AG20443 (cell line): ENCODE results near the gene KYAT1.

Experiments
- DNase-seq: peaks from one replicate; pipeline ENCODE4 v3.0.0; 2012; ENCODE audit warnings: low spot score, mixed read lengths

The KYAT1 gene

DNA sequence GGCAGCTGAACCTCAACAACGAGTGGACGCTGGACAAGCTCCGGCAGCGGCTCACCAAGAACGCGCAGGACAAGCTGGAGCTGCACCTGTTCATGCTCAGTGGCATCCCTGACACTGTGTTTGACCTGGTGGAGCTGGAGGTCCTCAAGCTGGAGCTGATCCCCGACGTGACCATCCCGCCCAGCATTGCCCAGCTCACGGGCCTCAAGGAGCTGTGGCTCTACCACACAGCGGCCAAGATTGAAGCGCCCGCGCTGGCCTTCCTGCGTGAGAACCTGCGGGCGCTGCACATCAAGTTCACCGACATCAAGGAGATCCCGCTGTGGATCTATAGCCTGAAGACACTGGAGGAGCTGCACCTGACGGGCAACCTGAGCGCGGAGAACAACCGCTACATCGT is 26.6 kb upstream of the KYAT1 start:
- no peak for DNase-seq

DNA sequence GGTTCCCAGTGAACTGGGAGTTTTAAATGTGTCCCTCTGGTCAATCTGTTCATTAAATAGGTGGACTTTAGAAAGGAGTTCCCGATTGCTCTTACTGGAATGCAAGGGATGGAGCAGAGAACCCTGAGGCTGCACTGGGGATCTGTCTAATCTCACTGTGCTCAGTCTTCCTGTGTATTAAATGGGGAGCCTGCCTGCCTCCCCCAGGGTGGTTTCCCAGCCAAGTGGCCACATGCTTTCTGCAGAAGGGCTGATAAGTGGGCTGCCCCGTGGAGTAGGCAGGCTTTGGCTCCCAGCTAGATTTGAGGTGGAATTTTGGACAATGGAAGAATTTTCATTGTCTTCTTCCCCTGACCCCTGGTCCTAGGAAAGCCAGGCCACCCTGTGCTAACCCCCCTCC is 25.0 kb upstream of the KYAT1 start:
- DNase-seq: no peak

DNA sequence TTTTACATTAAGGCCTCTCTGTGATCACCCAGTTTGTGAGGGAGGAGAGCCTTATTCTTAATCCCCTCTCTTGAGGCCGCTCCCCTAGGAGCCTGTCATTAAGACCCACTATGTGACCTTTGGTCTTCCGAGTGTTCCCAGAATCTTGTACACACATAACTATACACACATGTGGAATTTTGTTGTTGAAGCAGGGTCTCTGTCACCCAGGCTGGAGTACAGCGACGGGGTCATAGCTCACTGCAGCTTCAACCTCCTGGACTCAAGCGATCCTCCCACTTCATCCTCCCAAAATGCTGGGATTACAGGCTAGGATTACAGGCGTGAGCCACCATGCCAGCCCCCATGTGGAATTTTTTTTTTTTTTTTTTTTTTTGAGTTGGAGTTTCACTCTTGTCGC is 24.2 kb upstream of the KYAT1 start:
- no peak for DNase-seq

DNA sequence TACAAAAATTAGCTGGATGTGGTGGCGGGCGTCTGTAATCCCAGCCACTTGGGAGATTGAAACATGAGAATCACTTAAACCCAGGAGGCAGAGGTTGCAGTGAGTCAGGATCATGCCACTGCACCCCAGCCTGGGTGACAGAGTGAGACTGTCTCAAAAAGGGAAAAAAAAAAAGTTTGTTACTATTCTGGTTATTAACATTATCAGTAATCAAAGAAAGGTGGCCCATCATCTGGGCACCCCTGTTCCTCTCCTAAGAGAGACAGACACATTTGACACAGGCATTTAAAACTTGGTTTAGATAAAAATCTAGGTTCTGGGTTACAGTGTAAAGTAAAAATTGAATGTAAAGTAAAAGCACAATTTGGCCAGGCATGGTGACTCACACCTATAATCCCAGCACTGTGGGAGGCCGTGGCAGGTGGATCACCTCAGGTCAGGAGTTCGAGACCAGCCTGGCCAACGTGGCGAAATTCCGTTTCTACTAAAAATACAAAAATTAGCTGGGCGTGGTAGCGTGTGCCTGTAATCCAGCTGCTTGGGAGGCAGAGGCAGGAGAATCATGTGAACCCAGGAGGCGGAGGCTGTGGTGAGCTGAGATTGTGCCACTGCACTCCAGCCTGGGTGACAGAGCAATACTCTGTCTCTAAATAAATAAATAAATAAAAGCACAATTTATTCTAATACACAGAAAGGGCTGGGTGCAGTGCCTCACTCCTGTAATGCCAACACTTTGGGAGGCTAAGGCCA is 22.3 kb upstream of the KYAT1 start:
- no peak for DNase-seq

DNA sequence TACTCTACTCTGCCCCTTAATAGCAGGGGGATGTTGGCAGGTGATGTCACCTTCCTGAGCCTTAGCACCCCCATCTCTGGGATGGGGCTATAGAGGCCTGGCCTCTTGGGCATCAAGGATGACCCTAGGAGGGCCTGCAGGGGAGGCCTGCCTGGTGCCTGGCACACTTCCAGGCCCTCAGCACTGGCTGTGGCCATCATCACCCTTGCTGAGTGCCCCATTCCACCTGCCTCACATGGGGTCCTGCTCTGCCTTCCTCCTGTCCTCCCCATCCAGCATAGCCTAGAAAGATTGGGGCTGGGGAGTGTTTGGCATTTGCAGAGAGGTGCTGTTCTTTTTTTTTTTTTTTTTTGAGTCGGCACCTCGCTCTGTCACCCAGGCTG is 21.3 kb upstream of the KYAT1 start:
- no peak for DNase-seq

DNA sequence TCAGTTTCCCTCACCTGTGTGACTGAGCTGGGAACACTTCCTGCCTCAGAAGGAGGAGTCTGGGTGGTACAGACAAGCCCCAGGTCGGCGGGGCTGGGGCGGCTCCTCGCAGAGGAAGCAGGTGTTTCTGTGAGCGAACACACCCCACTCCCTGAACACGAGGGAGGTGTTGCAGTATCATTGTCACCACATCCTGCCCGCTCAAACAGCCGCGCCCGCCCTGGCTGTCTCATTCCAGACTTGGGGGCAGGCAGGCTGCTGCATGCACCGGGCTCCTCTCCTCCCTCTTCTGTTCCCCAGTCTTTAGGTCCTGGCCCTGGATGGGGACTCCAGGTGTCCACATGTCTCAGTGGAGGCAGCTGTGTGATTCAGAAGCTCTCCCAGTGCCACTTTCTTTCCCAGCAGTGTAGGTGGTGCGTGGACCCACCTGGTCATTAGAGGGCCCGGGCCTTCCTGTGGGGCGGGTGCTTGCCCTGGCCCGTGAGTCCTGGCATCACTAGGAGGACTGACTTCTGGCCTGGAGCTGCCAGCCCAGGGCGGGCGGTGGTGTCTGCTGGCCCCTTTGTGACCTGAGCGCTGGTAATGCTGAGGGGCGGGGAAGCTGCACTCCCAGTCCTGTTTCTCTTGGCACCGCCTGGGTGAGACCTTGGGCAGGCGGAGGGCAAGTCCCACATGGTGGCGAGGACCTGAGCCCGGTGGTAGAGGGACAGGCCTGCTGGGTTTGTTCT is 20.8 kb upstream of the KYAT1 start:
- DNase-seq: no peak

DNA sequence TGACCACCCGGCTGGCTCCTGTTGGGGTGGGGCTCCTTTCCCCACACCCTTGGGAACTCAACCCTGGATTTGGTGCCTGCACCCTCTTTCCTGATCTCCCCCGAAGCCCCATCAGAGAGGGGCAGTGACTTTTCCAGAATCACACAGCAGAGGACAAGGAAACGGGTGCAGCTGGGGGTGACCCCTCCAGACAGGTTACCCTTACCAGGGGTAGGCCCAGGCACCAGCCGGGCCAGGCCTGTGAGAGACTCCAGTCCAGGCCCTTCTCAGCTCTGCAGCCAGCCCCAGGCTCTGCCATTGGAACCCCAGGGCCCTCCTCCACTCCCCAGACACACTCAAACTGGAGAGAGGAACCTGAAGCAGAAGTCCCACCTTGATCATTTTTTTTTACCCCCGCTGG is 20.1 kb upstream of the KYAT1 start:
- no peak for DNase-seq

DNA sequence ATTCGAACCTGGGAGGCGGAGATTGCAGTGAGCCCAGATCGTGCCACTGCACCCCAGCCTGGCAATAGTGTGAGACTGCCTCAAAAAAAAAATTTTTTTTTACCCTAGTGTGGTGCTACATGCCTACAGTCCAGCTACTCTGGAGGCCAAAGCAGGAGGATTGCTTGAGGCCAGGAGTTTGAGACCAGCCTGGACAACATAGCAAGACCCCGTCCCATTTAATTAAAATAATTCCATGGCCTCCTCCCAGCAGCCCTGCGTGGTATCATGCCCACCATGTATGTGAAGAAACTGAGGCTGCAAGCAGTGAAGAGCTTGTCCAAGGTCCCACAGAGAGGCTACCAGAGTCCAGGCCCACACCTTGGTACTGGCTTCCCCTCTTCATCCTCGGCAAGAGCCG is 19.6 kb upstream of the KYAT1 start:
- DNase-seq: no peak

DNA sequence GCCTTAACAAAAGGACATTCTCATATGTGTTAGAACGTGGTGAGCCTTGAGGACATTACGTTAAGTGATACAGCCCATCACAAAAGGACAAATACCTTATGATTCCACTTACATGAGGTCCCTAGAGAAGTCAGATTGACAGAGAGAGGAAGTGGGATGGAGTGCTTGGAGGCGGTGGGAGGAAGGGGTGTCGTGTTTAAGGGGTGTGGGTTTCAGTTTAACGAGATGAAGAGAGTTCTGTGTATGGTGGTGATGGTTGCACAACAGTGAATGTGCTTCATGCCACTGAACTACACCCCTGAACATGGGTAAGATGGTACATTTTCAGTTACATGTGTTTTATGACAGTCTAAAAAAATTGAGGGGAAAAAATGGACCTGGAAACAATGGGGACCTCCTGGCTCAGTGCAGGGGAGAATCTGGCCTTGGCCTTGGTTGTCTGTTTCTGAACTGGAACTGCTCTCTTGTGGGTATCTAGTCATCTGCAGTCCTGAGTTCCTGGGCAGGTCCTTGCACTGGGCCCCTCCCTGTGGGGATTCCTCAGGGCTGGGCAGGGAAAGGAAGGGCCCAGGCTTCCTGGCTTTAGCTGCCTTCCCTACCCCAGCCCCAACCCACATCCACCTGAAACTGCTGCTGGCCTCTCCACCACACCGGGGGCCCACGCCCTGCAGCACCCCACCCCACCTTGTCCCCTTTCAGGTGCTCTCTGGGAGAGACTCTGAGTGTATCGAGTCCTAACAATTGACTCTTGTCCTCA is 18.0 kb upstream of the KYAT1 start:
- DNase-seq: no peak

DNA sequence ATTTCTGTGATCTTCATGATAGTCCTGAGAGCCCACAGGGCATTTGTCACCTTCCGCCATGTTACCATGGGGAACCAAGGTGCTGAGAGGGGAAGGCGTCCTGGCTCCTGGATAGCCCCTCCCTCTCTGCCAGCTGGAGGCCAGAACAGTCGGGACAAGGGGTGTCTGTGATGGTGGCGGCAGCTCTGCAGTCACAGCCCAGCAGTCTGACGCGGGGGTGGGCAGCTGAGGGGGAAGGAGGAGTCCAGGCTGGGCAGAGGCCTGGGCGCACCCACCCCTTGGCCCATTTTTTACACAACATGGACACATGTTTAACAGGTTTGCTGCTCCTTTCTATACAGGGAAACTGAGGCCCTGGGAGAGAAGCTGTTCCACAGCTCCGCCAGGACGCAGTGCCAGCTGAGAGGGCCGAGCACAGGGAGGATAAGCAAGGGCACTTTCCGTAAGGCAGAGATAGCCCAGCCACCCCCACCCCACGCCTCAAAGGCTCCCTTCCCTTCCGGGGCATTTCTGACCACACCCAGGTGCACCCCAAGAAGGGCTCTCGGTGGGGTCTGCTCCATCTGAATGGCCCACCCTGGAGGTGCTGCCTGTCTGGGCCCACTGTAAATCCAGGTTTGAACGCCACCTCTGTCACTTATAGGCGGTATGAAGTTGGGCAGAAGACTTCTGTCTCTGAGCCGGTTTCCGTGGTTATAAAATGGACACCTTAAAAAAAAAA is 17.3 kb upstream of the KYAT1 start:
- no peak for DNase-seq

DNA sequence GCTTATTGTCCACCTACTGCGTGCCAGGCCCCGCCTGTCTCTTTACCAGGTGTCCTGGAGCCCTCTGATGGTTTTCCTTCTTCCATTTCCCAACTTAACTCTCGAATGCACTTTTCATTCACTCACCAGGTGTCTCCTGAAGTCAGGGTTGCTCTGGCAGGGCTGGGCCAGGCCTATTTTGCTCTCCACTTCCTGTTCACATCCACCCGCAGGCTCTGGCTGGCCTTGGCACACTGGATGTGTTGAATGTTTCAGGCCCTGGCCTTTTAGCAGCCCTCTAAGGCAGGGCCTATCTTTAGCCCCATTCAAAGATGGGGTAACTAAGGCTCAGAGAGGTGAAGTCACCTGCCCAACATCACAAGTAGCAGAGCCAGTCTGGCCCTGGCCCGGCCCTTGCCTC is 16.6 kb upstream of the KYAT1 start:
- no peak for DNase-seq

DNA sequence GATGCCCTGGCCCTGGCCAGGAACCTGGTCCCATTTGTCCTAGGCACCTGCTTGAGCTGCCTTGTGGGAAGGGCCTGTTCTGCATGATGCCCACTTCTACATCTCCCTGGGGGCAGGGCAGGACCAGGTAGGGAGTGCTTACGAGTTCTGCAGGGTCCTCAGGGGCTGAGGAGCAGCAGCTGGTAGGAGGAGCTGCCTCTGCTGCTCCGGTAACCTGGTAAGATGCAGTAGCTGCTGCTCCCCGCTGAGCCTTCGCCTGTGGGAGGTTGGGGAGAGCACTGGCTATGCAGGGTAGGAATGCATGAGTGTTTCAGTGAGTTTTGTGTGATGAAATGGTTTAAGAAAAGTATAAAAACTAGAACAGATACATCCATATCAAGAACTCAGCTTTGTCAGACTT is 13.8 kb upstream of the KYAT1 start:
- no peak for DNase-seq

DNA sequence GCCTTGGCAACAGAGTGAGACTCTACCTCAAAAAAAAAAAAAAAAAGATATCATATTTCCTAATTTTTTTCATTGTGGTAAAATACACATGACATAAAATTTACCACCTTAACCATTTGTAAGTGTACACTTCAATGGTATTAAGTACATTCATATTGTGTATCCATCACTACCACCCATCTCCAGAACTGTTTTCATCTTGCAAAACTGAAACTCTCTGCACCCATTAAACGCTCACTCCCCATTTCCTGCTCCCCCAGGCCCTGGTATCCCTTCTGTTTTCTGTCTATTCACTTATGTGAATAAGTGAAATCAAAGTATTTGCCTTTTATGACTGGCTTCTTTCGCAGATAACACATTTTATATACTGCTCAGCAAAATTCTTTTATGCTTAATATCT is 13.0 kb upstream of the KYAT1 start:
- no peak for DNase-seq

DNA sequence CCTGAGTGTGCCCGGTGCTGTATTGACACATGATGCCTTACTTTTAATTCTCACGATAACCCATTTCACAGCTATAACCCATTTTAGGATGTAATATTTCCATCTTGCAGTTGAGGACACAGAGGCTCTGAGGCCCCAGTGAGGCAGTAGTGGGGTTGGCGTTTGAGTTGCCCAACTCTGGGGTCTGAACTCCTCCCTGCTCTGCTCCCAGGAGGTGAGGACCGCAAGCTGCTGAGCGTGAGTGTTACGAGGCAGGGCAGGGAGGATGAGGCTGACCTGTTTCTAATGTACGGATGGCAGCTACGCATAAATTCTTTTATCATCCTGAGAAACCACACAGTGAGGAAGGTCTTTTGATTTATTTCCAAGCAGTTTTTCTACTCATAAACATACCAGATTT is 11.6 kb upstream of the KYAT1 start:
- no peak for DNase-seq

DNA sequence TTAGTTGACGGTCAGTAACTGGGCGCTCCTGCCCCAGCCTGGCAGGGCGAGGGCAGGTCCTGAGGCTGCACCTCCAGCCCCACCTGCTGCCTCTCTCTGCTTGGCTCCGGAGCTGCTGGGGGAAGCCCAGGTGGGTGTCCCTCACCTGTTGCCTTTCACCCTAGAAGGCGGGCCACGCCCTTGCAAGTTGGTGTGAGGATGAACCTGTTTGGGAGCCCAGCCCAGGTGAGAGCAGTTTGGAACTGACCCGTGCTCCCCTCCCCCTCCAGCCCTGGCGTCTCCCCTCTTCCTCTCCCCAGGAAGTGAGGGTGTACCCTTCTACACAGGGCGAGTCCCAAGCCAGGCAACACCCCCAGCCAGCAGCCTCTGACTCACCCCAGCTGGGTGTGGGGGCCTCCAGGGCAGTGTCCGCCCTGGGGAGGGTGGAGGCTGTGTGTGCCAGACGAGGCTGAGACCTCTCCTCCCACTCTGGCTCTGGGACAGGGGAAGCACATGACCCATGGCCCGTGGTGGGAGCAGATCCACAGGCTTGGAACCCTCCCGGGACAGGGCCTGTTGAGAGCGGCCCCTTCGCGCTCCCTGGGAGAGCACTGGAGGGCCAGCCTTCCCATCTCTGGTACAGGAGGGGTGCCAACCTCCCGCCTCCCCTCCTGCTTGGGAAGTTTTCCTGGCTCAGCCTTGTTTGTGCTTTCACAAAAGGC is 10.6 kb upstream of the KYAT1 start:
- peak; percentile 96 for DNase-seq

DNA sequence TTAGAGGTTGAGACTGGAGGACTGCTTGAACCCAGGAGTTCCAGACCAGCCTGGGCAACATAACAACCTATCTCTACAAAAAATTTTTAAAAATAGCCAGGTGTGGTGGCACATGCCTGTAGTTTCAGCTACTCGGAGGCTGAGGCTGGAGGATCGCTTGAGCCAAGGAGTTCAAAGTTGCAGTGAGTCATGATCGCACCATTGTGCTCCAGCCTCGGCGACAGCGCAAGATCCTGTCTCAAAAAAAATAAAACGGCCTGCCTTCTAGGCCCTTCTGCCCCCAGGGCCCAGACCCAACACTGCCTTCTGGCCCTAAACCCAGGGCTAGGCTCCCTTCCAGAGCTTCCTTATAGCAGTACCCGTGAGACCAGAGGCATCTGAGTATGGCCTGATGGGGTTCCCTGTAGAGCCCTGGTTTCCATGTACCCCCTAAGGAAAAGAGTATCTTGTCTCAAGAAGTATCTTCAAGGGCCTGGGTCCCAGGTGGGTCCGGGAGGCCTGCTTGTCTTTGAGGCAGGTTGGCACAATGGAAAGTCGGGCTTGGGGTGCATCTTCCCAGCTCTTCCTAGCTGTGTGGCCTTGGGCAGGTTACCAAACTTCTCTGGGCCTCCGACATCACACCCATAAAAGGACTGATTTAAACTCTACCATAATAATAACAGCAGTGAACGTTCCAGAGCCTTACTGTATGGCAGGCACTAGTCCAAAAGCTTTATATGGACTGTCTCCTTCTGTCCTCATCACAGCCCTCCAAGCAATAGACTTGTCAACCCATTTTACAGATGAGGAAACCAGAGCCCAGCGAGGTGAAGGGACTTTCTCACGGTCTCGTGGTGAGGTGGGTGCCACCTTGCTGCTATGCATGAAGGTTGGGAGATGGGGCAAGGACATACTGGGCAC is 9.8 kb upstream of the KYAT1 start:
- no peak for DNase-seq

DNA sequence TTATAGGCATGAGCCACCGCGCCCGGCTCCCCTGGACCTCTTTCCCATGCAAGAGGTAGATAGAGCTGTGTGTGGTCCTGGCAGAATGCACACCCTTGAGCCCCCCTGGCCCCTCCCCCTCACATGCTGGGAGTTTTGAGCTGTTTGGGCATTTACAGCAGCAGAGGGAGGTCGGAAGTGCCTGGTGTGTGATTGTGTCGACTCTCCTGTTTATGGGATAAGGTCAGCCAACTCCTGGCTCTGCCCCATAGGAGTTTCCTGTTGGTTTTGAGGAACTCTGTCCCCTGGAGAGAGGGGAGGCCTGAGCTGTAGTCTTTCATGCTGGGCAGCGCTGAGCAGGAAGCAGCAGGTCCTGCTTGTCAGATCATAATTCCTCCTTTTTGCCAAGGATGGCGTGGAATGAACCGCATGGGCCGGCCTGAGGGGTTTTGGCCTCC is 6.2 kb upstream of the KYAT1 start:
- no peak for DNase-seq

DNA sequence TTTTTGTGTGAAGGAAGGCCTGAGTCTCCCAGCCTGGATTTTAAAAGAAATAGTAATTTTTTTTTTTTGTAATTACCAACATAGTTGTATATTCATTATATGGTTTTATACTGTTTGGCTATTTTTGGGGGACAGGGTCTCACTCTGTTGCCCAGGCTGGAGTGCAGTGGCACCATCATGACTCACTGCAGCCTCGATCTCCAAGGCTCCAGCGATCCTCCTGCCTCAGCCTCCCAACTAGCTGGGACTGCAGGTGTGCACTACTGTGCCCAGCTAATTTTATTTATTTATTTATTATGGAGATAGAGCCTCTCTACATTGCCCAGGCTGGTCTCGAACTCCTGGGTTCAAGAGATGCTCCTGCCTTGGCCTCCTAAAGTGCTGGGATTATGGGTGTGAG is 5.3 kb upstream of the KYAT1 start:
- no peak for DNase-seq

DNA sequence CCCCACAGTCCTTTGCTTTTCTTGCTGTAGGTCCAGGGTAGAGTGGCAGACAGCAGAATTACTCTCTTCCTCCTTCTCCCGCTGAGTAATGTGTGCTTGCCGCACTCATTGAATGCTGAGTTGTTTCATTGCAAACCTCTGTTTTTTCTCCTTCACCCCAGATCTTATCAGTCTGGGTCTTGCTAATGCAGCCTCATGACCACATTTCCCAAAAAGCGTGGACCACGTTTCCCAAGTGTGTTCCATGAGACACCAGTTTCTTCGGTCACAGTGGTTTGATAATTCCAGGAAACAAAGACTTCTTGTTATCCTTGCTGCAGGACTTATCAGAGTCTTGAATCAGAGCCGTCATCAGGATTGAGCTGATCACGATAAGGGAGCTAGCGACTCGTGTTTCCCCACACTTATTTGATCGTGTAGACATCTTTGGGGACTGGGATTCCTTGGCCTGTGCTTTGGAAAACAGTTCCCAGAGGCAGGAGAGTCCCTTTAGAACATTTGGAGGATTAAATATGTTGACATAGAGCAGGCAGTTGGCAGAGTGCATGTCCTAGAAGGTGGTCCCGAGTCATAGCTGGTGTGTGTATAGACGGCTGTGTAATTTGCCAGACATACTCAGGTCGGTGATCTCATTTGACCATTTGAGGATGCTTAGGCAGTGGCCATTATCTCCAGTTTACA is 4.6 kb upstream of the KYAT1 start:
- no peak for DNase-seq

DNA sequence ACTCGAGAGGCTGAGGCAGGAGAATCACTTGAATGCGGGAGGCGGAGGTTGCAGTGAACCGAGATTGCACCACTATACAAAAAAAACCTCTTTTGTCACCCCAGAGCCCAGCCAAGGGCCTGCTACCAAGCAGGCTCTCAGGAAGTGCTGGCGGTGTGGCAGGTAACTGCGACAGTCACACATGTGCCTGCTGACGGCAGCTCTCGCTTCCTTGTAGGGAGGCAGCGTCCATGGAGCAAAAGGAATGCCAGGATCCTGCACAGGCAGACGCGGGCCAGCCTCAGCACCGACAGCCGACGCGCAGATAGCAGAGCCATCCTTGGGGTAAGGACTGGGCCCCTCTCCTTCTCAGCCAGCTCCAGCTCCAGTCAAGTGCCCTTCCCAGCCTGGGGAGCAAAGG is 4.0 kb upstream of the KYAT1 start:
- DNase-seq: no peak
